ENCODE data around the gene ZNF516.

DNA sequence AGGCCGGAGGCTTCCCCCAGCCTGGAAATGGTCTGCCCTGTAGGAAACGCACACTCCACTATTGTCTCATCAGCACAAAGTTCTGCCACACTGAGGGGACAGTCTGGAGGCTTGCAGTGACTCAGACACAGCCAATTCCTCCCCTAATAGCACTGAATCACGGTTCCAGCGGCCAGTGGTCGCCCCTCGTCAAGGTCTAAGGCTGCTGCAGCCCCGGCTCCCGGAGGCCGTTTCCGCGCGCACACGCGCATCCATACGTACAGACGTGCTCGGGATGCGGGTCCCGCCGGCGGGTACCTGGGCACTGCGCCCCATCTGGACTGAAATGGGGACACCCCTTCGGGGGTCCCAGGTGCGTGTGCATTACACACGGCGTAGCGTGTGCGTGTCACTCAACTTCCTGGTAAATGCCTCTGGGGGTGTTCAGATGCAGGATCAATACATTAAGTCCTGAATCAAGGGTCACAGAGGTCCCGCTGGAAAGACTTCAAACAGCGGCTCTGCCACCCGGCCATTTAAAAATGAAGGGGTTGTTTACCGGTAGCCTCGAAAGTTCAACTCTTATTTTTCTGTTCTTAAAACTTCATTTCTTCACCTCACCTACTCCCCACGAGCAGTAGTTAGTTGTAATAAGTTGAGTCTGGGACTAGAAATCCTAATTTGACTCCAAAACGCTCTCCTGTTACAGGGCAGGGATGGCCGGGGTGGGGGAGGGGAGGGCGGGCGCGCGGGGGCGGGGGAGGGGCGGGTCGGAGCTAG lies 572 bp upstream of the ZNF516 start:
- TF ChIP-seq TAF1 (IDR thresholded peaks at IDR 0.05; ENCODE audit: borderline replicate concordance, low read depth, low read length): no peak
- TF ChIP-seq POLR2A (IDR thresholded peaks at IDR 0.05; ENCODE audit: low read depth, low read length): no peak

Data from GM12892 (cell line).